Activated naive CD8-positive, alpha-beta T cell treated with anti-CD3 and anti-CD28 coated beads, Interleukin-2, amount 50 U/mL, for 24 hours (primary cell): ENCODE results near the gene ANK3.

Experiments
- ATAC-seq: fragments of 150-1000 bp; cut with Tn5 transposase; one replicate; pipeline ENCODE4 v1.10.0; 2021
- DNase-seq: peaks from one replicate; pipeline ENCODE4 v3.0.0; 2021
- H3K27ac Mint-ChIP-seq: one replicate; pipeline ENCODE4 v1.8.0; 2021; ENCODE audit warnings: mild to moderate bottlenecking, mixed read lengths
- H3K27me3 Mint-ChIP-seq: one replicate; pipeline ENCODE4 v1.8.0; 2021; ENCODE audit warnings: mixed read lengths
- H3K36me3 Mint-ChIP-seq: one replicate; pipeline ENCODE4 v1.8.0; 2021; ENCODE audit warnings: low read depth, mixed read lengths
- H3K4me1 Mint-ChIP-seq: one replicate; pipeline ENCODE4 v1.8.0; 2021; ENCODE audit warnings: mixed read lengths
- H3K4me3 Mint-ChIP-seq: one replicate; pipeline ENCODE4 v1.8.0; 2021; ENCODE audit warnings: mild to moderate bottlenecking, moderate library complexity, mixed read lengths
- H3K9me3 Mint-ChIP-seq: one replicate; pipeline ENCODE4 v1.8.0; 2021; ENCODE audit warnings: mixed read lengths

The ANK3 gene

DNA sequence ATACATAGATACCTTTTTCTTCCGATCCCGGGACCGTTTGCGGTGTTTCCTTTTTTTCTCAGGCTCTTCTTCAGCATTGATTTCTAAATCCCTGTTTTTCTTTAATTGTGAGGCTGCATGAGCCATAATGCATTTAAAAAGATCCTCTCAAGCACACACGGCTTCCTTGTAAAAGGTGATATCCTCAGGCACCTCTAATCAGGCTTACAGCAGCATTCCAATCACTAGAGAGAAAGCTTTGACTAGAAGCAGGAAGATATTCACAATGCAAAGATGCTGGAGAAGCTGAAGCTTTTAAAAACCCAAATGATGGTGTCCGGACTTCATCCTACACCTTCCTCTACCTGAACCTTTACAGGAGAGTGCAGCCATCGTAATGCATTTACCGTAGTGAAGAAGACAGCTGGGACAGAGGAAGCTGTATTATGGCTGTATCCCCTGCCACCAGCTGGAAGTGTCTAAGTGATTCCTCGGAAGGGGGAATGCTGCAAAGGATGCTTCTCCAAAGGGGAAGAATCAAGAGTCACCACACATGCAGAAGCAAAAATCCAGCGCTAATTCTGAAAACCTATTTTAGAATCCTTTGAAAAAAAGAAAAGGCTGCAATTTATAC, at the start of gene ANK3:
Gene ANK3 (minus strand): TSS at position 463 of the 613 bp plus-strand sequence. CDS start 337 bp downstream, at position 126.
- Mint-ChIP-seq H3K4me3 (no peak within 1 kb of the TSS), H3K4me1 (peaks cover 8% of the 10 kb centered on the region), H3K9me3 (no peaks in the 10 kb centered on the region), H3K36me3 (no peaks in the 10 kb centered on the region), H3K27me3 (no peaks in the 10 kb centered on the region), H3K27ac (no peak within 1 kb of the TSS)
- no peak for ATAC-seq
- DNase-seq: no peak

GRCh38 chr10:60434418-60435046, 44.9 kb upstream of the ANK3 start:
- H3K4me3 Mint-ChIP-seq: no peak overlapping the region
- H3K27ac Mint-ChIP-seq: no peak overlapping the region
- no peaks in the 10 kb centered on the region for H3K4me1 Mint-ChIP-seq
- H3K9me3 Mint-ChIP-seq: no peaks in the 10 kb centered on the region
- no peak for ATAC-seq
- H3K36me3 Mint-ChIP-seq: no peaks in the 10 kb centered on the region
- no peak for DNase-seq
- no peaks in the 10 kb centered on the region for H3K27me3 Mint-ChIP-seq

- H3K9me3 Mint-ChIP-seq: no peaks in the 10 kb centered on the region
- DNase-seq (no peak), ATAC-seq (no peak)
- H3K36me3 Mint-ChIP-seq: no peaks in the 10 kb centered on the region
- H3K4me3 Mint-ChIP-seq: no peak overlapping the region
- H3K27ac Mint-ChIP-seq: no peak overlapping the region
- H3K4me1 Mint-ChIP-seq: no peaks in the 10 kb centered on the region
- no peaks in the 10 kb centered on the region for H3K27me3 Mint-ChIP-seq
These were observed 44.0 kb upstream of the ANK3 start for GRCh38 chr10:60433684-60434083.

DNA sequence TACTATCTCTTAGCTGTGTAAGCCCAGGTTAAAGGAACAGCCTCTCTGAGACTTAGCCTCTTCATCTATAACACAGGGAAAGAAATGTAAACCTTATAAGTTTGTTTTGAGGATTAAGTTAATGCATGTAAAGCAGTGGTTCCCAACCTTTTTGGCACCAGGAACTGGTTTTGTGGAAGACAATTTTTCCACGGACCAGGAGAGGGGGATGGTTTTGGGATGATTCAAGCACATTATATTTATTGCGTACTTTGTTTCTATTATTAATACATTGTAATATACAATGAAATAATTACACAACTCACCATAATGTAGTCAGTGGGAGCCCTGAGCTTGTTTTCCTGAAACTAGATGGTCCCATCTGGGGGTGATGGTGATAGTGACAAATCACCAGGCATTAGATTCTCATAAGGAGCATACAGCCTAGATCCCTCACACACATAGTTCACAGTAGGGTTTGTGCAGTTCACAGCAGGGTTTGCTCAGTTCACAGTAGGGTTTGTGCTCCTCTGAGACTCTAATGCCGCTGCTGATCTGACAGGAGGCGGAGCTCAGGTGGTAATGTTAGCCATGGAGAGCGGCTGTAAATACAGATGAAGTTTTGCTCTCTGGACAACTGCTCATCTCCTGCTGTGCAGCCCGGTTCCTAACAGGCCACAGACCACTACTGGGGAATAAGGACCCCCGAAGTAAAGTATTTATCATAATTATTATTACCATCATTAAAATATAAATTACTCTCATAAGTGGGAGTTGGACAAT, 41.3 kb upstream of the ANK3 start:
- no peak overlapping the region for H3K27ac Mint-ChIP-seq
- H3K9me3 Mint-ChIP-seq: no peaks in the 10 kb centered on the region
- no peaks in the 10 kb centered on the region for H3K36me3 Mint-ChIP-seq
- H3K27me3 Mint-ChIP-seq: no peaks in the 10 kb centered on the region
- no peak overlapping the region for H3K4me3 Mint-ChIP-seq
- DNase-seq (no peak), ATAC-seq (no peak)
- no peaks in the 10 kb centered on the region for H3K4me1 Mint-ChIP-seq

DNA sequence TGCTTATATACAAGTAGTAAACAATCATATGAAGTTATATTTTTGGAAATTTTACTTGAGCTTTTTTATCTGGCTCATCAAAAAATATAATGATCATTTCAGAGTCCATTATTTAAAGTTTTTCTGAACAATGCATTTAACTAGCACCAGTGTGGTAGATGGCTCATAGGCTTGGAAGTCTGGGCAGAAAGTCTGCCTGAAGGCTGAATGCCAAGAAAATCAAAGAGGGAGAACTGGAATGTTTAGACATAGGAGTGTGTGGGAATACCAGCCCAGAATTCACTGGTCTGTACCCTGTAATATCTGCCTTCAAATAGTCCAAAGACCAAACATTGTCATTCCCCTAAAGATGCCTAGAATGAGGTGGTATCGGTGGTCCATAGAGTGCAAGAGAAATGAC, 40.3 kb upstream of the ANK3 start:
- Mint-ChIP-seq H3K9me3 (no peaks in the 10 kb centered on the region), H3K27ac (no peak overlapping the region), H3K4me1 (no peaks in the 10 kb centered on the region), H3K36me3 (no peaks in the 10 kb centered on the region), H3K27me3 (no peaks in the 10 kb centered on the region), H3K4me3 (no peak overlapping the region)
- ATAC-seq: no peak
- no peak for DNase-seq

DNA sequence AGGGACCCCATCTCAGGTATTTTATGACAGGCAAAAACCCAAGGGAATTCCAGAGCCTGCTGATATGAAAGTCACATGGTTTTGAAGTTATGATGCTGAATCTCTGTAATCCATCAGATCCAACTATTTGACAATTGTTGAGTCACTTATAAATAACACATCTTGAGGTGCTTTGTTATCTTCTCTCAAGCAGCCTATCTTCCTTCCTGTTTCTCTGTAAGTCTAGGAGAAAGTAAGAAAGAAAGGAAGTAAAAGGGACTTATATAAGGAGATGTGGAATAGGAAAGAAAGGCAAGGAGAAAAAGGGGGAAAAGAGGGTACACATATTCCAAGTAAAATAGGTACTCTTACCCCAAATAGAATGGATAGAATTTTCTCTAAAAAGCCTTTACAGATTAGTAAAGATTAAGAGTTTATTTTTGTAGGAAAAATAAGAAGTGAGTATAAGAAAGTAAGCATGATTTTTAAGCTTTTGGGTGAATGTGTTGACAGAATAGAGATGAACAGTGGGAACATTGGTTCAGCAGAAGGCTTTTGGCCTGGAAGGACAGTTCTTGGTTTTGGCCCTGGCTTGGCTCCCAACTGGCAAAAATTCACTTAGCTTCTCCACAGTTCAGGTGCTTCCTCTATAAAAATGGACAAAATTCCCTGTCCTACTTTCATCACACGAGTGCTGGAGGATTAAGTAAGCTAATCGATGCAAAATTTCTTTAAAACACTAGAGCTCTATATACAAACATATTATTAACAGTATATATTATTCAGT, 39.6 kb upstream of the ANK3 start:
- Mint-ChIP-seq H3K4me3 (no peak overlapping the region), H3K4me1 (no peaks in the 10 kb centered on the region), H3K36me3 (no peaks in the 10 kb centered on the region), H3K9me3 (no peaks in the 10 kb centered on the region), H3K27me3 (no peaks in the 10 kb centered on the region), H3K27ac (no peak overlapping the region)
- ATAC-seq (no peak), DNase-seq (no peak)

DNA sequence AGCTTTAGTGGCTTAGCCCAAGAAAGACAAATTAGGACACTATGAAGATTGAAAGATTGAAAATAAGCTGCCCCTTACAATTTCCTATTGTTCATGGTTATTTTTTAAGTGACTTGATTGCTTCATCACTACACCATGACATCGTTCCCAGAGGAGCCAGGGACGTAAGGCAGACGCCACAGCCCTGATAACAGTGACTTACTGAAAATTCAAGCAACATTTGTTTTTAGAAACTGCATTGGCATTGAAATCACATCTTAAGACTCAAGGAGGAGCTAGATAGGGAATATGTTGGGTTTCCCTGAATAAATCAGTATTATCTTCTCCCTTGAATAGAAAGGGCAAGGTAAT, 38.7 kb upstream of the ANK3 start:
- Mint-ChIP-seq H3K36me3 (no peaks in the 10 kb centered on the region), H3K4me1 (no peaks in the 10 kb centered on the region), H3K4me3 (no peak overlapping the region), H3K27me3 (no peaks in the 10 kb centered on the region), H3K9me3 (no peaks in the 10 kb centered on the region), H3K27ac (no peak overlapping the region)
- ATAC-seq: no peak
- DNase-seq: no peak

DNA sequence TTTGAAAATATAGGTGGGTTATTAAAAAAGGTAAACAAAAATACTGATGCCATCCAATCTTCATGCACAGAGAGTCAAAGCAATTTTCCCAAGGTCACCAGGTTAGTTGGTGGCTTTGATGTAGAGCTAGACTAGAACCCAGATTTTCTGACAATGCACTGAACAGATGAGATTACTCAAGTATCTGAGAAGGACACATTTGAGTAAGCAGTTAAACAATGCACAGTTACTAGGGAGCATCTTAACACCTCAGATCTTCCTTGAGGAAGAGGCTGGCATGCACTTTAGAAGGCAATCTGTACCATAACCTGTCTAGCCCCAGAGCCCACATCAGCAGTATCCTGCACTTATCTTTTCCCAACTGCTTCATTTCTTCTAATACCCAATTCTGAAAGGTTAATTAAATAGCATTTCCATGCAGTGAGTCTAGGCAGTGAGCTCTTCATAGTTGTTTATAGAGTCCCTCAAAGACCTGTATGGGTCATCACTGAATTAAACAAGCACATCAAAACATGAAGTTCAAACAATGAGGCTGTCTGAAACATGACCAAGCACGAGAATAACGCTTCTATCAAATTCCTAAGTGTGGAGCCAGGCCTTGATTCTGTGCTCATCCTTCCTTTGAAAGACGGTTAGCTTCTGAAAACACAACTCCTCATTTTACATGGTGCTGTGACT, 38.2 kb upstream of the ANK3 start:
- Mint-ChIP-seq H3K4me3 (no peak overlapping the region), H3K27me3 (peaks cover under 1% of the 10 kb centered on the region), H3K4me1 (no peaks in the 10 kb centered on the region), H3K27ac (no peak overlapping the region), H3K36me3 (no peaks in the 10 kb centered on the region), H3K9me3 (no peaks in the 10 kb centered on the region)
- no peak for DNase-seq
- ATAC-seq: no peak

GRCh38 chr10:60427148-60427547, 37.5 kb upstream of the ANK3 start:
- Mint-ChIP-seq H3K4me1 (no peaks in the 10 kb centered on the region), H3K27ac (no peak overlapping the region), H3K9me3 (no peaks in the 10 kb centered on the region), H3K36me3 (no peaks in the 10 kb centered on the region), H3K4me3 (no peak overlapping the region), H3K27me3 (peaks cover 3% of the 10 kb centered on the region)
- ATAC-seq: no peak
- no peak for DNase-seq

- Mint-ChIP-seq H3K4me3 (no peak overlapping the region), H3K9me3 (no peaks in the 10 kb centered on the region), H3K36me3 (no peaks in the 10 kb centered on the region), H3K27me3 (peaks cover 3% of the 10 kb centered on the region), H3K4me1 (no peaks in the 10 kb centered on the region), H3K27ac (no peak overlapping the region)
- ATAC-seq (no peak), DNase-seq (no peak)
These were observed 36.8 kb upstream of the ANK3 start for GRCh38 chr10:60426425-60426824.

DNA sequence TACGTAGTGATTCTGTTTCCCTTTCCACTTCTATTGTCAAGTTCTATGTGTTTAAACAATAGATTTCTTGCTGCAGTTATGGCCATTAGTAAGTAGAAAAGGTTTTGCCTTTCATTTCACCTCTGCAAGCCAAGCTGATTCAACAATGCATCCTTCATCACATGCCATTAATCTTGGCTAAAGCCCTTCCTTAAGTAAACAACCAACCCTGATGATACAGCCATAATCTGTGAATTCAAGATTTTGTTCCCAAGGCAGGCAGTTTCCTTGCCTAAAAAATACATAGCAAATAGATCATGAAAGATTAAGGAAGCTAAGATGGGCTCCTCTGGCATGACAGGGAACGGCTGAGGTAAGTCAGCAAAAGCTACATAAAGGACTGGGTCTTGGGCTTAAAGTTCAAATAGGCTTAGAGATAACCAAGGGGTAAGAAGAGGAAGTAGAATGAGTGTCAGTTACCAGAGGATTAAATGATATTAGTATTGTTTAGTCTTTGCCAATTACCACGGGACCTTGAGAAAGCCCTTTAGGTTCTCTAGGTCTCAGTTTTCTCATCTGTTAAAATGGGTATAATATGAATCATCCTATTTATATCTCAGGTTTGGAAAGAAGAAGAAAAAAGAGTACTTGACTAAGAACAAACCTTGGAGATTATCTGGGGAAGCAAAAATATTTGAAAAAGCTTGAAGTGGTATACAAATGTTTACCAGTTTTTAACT, 35.9 kb upstream of the ANK3 start:
- ATAC-seq (no peak), DNase-seq (no peak)
- H3K36me3 Mint-ChIP-seq: no peaks in the 10 kb centered on the region
- no peak overlapping the region for H3K27ac Mint-ChIP-seq
- no peaks in the 10 kb centered on the region for H3K4me1 Mint-ChIP-seq
- no peak overlapping the region for H3K4me3 Mint-ChIP-seq
- peaks cover 3% of the 10 kb centered on the region for H3K27me3 Mint-ChIP-seq
- no peaks in the 10 kb centered on the region for H3K9me3 Mint-ChIP-seq

DNA sequence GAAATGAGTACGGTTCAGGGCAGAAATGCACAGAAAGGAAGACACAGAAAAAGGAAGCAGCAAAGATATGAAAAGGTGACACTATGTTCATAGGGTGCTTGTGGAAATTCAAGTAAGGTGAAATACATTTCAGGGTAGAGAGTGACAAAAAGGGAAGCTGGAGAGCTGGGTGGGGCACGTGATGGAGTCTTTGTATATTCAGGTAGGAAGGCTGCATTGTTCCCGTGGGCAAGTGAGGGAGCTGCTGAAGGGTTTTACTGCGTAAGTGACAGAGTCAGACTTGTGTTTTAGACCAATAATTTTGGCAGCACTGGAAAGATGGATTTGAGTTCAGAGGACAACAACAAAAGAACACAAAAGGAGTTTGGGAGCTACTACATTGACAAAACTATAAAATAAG, 35.3 kb upstream of the ANK3 start:
- H3K4me3 Mint-ChIP-seq: no peak overlapping the region
- peaks cover 3% of the 10 kb centered on the region for H3K27me3 Mint-ChIP-seq

GRCh38 chr10:60423920-60424319, 34.2 kb upstream of the ANK3 start:
- ATAC-seq (no peak), DNase-seq (no peak)
- Mint-ChIP-seq H3K4me1 (no peaks in the 10 kb centered on the region), H3K27ac (no peak overlapping the region), H3K36me3 (no peaks in the 10 kb centered on the region), H3K9me3 (no peaks in the 10 kb centered on the region), H3K4me3 (no peak overlapping the region), H3K27me3 (peaks cover 3% of the 10 kb centered on the region)

More for the DNA sequence above, 35.3 kb upstream of the ANK3 start:
- H3K27ac Mint-ChIP-seq: no peak overlapping the region
- no peaks in the 10 kb centered on the region for H3K9me3 Mint-ChIP-seq
- no peak for DNase-seq
- ATAC-seq: no peak
- H3K4me1 Mint-ChIP-seq: no peaks in the 10 kb centered on the region
- no peaks in the 10 kb centered on the region for H3K36me3 Mint-ChIP-seq

DNA sequence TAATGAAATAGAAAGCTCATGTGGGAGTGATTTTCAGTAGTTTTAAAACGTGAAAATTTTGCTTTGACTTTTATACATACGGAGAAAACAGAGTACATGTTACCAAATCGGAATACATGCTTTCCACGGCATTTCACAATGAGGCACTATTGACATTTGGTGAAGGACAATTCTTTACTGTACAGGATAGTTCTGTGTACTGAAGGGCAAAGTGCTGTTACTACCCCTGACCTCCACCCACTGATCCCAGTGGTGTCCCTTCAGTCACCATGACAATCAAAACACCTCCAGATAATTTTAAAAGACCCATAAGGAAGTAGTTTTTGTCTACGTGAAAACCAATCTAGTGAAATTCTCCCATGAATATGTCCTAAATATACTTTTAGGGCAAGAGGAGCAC, 33.1 kb upstream of the ANK3 start:
- no peak overlapping the region for H3K4me3 Mint-ChIP-seq
- no peaks in the 10 kb centered on the region for H3K36me3 Mint-ChIP-seq
- H3K4me1 Mint-ChIP-seq: no peaks in the 10 kb centered on the region
- H3K27me3 Mint-ChIP-seq: peaks cover 3% of the 10 kb centered on the region
- DNase-seq (no peak), ATAC-seq (no peak)
- no peak overlapping the region for H3K27ac Mint-ChIP-seq
- H3K9me3 Mint-ChIP-seq: no peaks in the 10 kb centered on the region
